Tibial nerve (tissue), 4 donors: Measurements from ENCODE around the gene SAMD13.

ENCODE experiments used
- CTCF ChIP-seq, 5 experiments: fragments of 200-600 bp in 3 of 5; fragments of 450-650 bp in 2 of 5; sonication (generic) in 3 of 5; IDR thresholded peaks; one replicate each; pipeline ENCODE4 v1.5.1; 2016 to 2019; ENCODE audit warnings: antibody characterized with exemption in 5 of 5, mild to moderate bottlenecking in 3 of 5, moderate library complexity in 2 of 5
- EP300 ChIP-seq, 2 donors: sonication (generic); formaldehyde crosslinking; IDR thresholded peaks; one replicate each; pipeline ENCODE4 v1.6.1; 2017; ENCODE audit warnings: antibody characterized with exemption in 2 of 2, mild to moderate bottlenecking in 1 of 2
- POLR2A ChIP-seq, 2 donors: fragments of 450-650 bp; IDR thresholded peaks; one replicate each; pipeline ENCODE4 v1.6.1; 2017; ENCODE audit warnings: antibody characterized with exemption in 2 of 2, mild to moderate bottlenecking in 2 of 2, moderate library complexity in 2 of 2

GRCh38 chr1:84283381-84283780, 18.1 kb upstream of the SAMD13 start:
- no peak for TF ChIP-seq CTCF (IDR thresholded peaks at IDR 0.05)
- TF ChIP-seq POLR2A (IDR thresholded peaks at IDR 0.05): no peak
- no peak for TF ChIP-seq EP300 (IDR thresholded peaks at IDR 0.05)
